Prostate gland (tissue), 2 donors: Measurements from ENCODE around the gene TMEM213.

ENCODE experiments used
- CTCF ChIP-seq, 4 experiments: fragments of 200-600 bp in 2 of 4; fragments of 450-650 bp in 2 of 4; sonication (generic) in 2 of 4; IDR thresholded peaks; 1 replicate in 3 of 4; 2 replicates in 1 of 4; pipeline ENCODE4 v1.5.1; 2016 to 2019; ENCODE audit warnings: antibody characterized with exemption in 4 of 4, mild to moderate bottlenecking in 2 of 4, moderate library complexity in 2 of 4
- POLR2A ChIP-seq: fragments of 450-650 bp; IDR thresholded peaks from one replicate; pipeline ENCODE4 v1.6.1; 2016; ENCODE audit warnings: antibody characterized with exemption, mild to moderate bottlenecking

DNA sequence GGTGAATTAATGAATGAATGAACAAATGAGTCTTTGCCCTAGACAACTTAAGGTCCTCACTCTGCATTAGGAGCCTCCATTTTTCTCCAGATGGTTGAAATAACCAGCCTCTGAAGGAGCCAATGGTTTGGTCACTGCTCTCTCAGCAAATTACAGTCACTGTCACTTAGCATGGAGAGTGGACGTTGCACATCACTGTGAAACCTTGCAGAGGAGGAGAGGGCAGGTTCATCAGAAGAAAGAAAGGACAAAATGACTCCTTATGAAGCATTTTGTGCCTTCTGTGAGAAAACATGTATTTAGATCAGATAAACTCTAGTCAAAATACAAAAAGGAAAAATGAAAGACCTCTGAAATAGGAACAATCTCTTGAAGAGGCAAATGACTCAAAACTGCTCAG, 6.8 kb downstream of the TMEM213 start:
- TF ChIP-seq CTCF (IDR thresholded peaks at IDR 0.05), result no peak
- TF ChIP-seq POLR2A, result no peak
